Activated CD4-positive, alpha-beta memory T cell treated with anti-CD3 and anti-CD28 coated beads for 36 hours (primary cell): Measurements from ENCODE around the gene PTPRU. TPM values are rescaled to one million over a fixed set of nuclear protein-coding genes. Genes with fewer than 3 reads are reported as not detected.

Experiments used
- CTCF ChIA-PET: fragments of 350-600 bp; sonication (Branson Sonifier 250); formaldehyde crosslinking; loops from one replicate; lab custom pipeline; 2021; ENCODE audit warnings: antibody characterized with exemption, inconsistent platforms; lab: Charles Lee
- POLR2A ChIA-PET: fragments of 350-600 bp; sonication (Branson Sonifier 250); formaldehyde crosslinking; loops from one replicate; lab custom pipeline; 2021; ENCODE audit warnings: antibody characterized with exemption; lab: Charles Lee
- DNase-seq: peaks from one replicate; pipeline ENCODE4 v3.0.0-alpha.2; 2020
- H3K27ac Mint-ChIP-seq: one replicate; pipeline ENCODE4 v1.8.0; 2021; ENCODE audit warnings: mixed read lengths
- H3K27me3 Mint-ChIP-seq: one replicate; pipeline ENCODE4 v1.8.0; 2021; ENCODE audit warnings: mixed read lengths
- H3K36me3 Mint-ChIP-seq: one replicate; pipeline ENCODE4 v1.8.0; 2021; ENCODE audit warnings: mixed read lengths
- H3K4me1 Mint-ChIP-seq: one replicate; pipeline ENCODE4 v1.8.0; 2021; ENCODE audit warnings: low read depth, mixed read lengths
- H3K4me3 Mint-ChIP-seq: one replicate; pipeline ENCODE4 v1.8.0; 2021; ENCODE audit warnings: mild to moderate bottlenecking, mixed read lengths
- H3K9me3 Mint-ChIP-seq: one replicate; pipeline ENCODE4 v1.8.0; 2021; ENCODE audit warnings: mixed read lengths
- intact Hi-C: fragments of 100-400 bp; cut with micrococcal nuclease; formaldehyde crosslinking; loops from one replicate; pipeline ENCODE4 v1.15.1; 2023
- total RNA-seq, 2 experiments: library from RNA; stranded (reverse); gene quantifications; one replicate each; pipeline ENCODE4 v1.2.3, GENCODE V29; 2021

PTPRU gene
- total RNA-seq, 2 experiments from 2014 or later, result 0.17 to 0.85 TPM

DNA sequence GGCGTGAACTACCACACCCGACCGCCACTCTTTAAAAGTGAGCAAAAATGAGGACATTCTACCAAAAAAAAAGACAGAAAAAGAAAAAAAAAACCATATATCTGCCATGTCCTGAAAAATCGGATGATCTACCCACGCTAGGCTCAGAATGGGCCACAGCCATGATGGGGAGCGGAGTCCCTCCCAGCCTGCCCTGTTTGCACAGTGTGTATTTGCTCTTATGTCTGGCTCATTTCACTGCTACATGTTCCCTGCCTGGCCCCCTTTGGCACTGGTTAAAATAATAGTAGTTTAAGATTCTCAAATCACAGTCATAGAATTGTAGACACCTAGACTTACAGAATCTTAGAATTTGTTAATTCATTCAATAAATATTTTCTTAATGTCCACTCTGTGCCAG, 121.9 kb downstream of the PTPRU start:
- H3K4me3 Mint-ChIP-seq, result no peak overlapping the region
- H3K27ac Mint-ChIP-seq, result no peak overlapping the region
- H3K4me1 Mint-ChIP-seq, result no peaks in the 10 kb centered on the region
- H3K9me3 Mint-ChIP-seq, result no peaks in the 10 kb centered on the region
- no peak for DNase-seq
- no peaks in the 10 kb centered on the region for H3K36me3 Mint-ChIP-seq
- H3K27me3 Mint-ChIP-seq, result peaks cover 28% of the 10 kb centered on the region
- POLR2A ChIA-PET, result no interaction called here
- intact Hi-C loops, result no loop called here
- CTCF ChIA-PET, result no interaction called here

GRCh38 chr1:29360768-29361167, 124.4 kb downstream of the PTPRU start:
- CTCF ChIA-PET, result no interaction called here
- H3K9me3 Mint-ChIP-seq, result no peaks in the 10 kb centered on the region
- no peaks in the 10 kb centered on the region for H3K36me3 Mint-ChIP-seq
- H3K4me3 Mint-ChIP-seq, result no peak overlapping the region
- no peaks in the 10 kb centered on the region for H3K4me1 Mint-ChIP-seq
- DNase-seq, result no peak
- POLR2A ChIA-PET, result no interaction called here
- no peak overlapping the region for H3K27ac Mint-ChIP-seq
- intact Hi-C loops, result no loop called here
- peaks cover 28% of the 10 kb centered on the region for H3K27me3 Mint-ChIP-seq

DNA sequence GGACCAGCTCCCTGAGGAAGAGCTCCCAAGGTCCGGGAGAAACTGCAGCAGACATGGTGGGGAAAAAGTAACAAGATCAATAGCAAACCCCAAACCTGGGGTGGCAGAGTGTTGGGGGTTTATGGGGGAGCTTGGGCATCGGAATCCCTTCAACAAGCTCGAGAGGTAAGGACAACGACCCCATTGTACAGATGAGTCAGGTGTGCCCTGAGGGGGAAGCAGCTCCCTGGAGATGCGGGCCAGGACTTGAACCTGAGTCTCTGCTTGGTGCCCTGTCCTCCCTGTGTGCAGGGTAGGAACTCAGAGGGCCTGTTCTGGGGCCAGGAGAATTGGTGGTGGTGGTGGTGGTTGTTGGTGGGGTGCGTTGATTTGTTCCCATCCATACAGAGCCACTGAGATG, 125.4 kb downstream of the PTPRU start:
- intact Hi-C loops, result no loop called here
- no peaks in the 10 kb centered on the region for H3K36me3 Mint-ChIP-seq
- no peak overlapping the region for H3K4me3 Mint-ChIP-seq
- H3K4me1 Mint-ChIP-seq, result no peaks in the 10 kb centered on the region
- ChIA-PET POLR2A (no interaction called here), CTCF (no interaction called here)
- H3K9me3 Mint-ChIP-seq, result no peaks in the 10 kb centered on the region
- no peak for DNase-seq
- peaks cover 26% of the 10 kb centered on the region for H3K27me3 Mint-ChIP-seq
- H3K27ac Mint-ChIP-seq, result no peak overlapping the region

DNA sequence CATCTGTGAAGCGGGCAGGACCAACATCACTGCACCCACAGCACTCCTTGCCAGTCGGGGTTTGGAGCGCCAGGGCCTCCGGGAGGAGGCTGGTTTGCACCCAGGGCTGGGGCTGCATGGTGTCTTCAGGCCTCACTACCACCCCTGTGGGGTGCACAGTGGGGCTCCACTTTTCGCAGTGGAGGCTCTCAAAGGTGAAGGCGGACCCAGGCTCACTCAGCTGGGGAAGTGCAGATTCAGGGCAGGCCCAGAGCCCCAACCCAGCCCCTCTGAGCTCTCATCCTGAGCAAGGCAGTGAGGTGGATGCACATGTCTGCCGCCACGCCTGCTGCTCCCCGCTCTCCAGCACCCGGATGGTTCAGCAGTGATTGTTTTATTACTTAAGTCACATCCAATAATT, 125.8 kb downstream of the PTPRU start:
- intact Hi-C loops, result no loop called here
- DNase-seq, result no peak
- Mint-ChIP-seq H3K4me3 (no peak overlapping the region), H3K9me3 (no peaks in the 10 kb centered on the region), H3K27me3 (peaks cover 27% of the 10 kb centered on the region), H3K4me1 (no peaks in the 10 kb centered on the region), H3K27ac (no peak overlapping the region), H3K36me3 (no peaks in the 10 kb centered on the region)
- ChIA-PET CTCF (no interaction called here), POLR2A (no interaction called here)

- Mint-ChIP-seq H3K36me3 (no peaks in the 10 kb centered on the region), H3K4me1 (no peaks in the 10 kb centered on the region), H3K9me3 (no peaks in the 10 kb centered on the region), H3K4me3 (no peak overlapping the region), H3K27ac (no peak overlapping the region), H3K27me3 (peaks cover 25% of the 10 kb centered on the region)
- DNase-seq, result no peak
- CTCF ChIA-PET, result no interaction called here
- intact Hi-C loops, result no loop called here
- POLR2A ChIA-PET, result no interaction called here
Observed at GRCh38 chr1:29362764-29363163, 126.4 kb downstream of the PTPRU start.

GRCh38 chr1:29363536-29363935, 127.2 kb downstream of the PTPRU start:
- H3K27ac Mint-ChIP-seq, result no peak overlapping the region

GRCh38 chr1:29364101-29364678, 127.9 kb downstream of the PTPRU start:
- no peaks in the 10 kb centered on the region for H3K4me1 Mint-ChIP-seq
- DNase-seq, result no peak
- peaks cover 27% of the 10 kb centered on the region for H3K27me3 Mint-ChIP-seq
- H3K36me3 Mint-ChIP-seq, result no peaks in the 10 kb centered on the region
- POLR2A ChIA-PET, result no interaction called here
- no peak overlapping the region for H3K27ac Mint-ChIP-seq
- intact Hi-C loops, result no loop called here
- CTCF ChIA-PET, result no interaction called here
- H3K4me3 Mint-ChIP-seq, result no peak overlapping the region
- no peaks in the 10 kb centered on the region for H3K9me3 Mint-ChIP-seq

More at GRCh38 chr1:29363536-29363935, 127.2 kb downstream of the PTPRU start:
- H3K27me3 Mint-ChIP-seq, result peaks cover 26% of the 10 kb centered on the region
- no peak for DNase-seq
- no peak overlapping the region for H3K4me3 Mint-ChIP-seq
- ChIA-PET POLR2A (no interaction called here), CTCF (no interaction called here)
- no peaks in the 10 kb centered on the region for H3K9me3 Mint-ChIP-seq
- intact Hi-C loops, result no loop called here
- no peaks in the 10 kb centered on the region for H3K36me3 Mint-ChIP-seq
- H3K4me1 Mint-ChIP-seq, result no peaks in the 10 kb centered on the region

- no peak for DNase-seq
- CTCF ChIA-PET, result no interaction called here
- Mint-ChIP-seq H3K27ac (no peak overlapping the region), H3K36me3 (no peaks in the 10 kb centered on the region), H3K27me3 (peaks cover 22% of the 10 kb centered on the region), H3K4me1 (no peaks in the 10 kb centered on the region), H3K4me3 (no peak overlapping the region), H3K9me3 (no peaks in the 10 kb centered on the region)
- intact Hi-C loops, result no loop called here
- POLR2A ChIA-PET, result no interaction called here
Observed at GRCh38 chr1:29365906-29366670, 129.8 kb downstream of the PTPRU start.

DNA sequence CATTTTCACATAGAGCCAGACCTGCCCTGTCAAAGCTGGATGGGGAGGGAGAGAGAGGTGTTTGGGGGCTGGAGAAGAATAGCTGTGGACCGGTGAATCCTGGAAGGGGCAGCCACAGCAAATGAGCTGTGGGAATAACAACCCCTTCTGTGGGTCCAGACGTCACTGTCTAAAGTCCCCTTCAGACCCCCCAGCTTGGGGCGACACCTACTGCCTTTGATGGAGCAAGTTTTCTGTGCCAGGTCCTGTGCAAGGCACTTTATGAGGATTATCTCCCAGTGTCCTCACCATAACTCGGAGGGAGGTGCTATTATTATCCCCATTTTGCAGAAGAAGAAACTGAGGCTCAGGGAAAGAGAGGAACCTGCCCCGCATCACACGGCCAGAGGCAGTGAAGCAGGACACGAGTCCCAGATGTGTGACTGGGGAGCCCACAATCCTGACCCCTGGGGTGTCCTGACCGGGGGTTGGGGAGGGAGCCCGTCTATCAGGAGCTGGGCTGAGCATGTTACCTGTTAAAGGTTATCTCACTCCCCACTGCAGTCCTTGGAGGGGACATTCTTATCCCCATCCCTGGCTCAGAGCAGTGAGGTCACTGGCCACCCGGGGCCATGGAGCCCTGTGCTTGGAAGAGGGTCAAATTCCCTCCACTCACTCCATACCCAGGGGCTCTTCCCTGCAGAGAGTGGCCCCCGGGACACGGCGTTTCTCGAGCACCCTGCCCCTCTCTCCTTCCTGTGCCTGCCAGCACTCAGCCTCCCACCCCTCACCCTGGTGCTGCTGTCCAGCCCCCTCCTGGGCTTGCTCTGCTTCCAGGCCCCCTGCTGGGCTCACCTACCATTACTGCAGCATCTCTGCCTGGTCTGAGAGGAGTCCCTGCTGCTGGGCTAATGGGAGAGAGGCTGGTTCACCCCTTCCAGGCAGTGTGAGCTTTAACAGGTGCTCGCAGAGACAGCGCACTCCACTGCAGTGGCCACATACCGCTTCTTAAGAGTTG, 132.9 kb downstream of the PTPRU start:
- Mint-ChIP-seq H3K4me3 (no peak overlapping the region), H3K27ac (no peak overlapping the region), H3K4me1 (no peaks in the 10 kb centered on the region), H3K36me3 (no peaks in the 10 kb centered on the region), H3K9me3 (no peaks in the 10 kb centered on the region), H3K27me3 (peaks cover 14% of the 10 kb centered on the region)
- intact Hi-C loops, result no loop called here
- no peak for DNase-seq
- ChIA-PET POLR2A (no interaction called here), CTCF (no interaction called here)

GRCh38 chr1:29370067-29370466, 133.7 kb downstream of the PTPRU start:
- Mint-ChIP-seq H3K9me3 (no peaks in the 10 kb centered on the region), H3K27ac (no peak overlapping the region), H3K36me3 (no peaks in the 10 kb centered on the region), H3K27me3 (peaks cover 18% of the 10 kb centered on the region), H3K4me3 (no peak overlapping the region), H3K4me1 (no peaks in the 10 kb centered on the region)
- intact Hi-C loops, result no loop called here
- CTCF ChIA-PET, result no interaction called here
- no peak for DNase-seq
- POLR2A ChIA-PET, result no interaction called here

DNA sequence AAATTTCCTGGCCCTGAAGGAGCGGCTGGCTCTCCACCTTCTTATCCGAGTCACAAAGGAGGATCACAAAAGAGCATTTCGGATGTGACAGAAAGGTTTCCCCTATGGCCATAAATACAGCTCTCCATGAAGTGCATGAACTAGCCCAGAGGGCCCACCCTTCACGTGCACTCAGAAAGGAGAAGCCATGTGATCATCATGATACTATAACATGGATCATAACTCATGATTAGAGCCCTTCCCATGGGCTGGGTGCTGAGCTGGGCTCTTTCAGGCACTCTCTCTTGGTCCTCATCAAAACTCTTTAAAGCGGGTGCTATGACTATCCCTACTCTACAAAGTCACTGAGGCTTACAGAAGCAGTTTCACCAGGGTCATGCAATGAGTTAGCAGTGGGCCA, 135.0 kb downstream of the PTPRU start:
- CTCF ChIA-PET, result no interaction called here
- no peaks in the 10 kb centered on the region for H3K36me3 Mint-ChIP-seq
- H3K9me3 Mint-ChIP-seq, result peaks cover 4% of the 10 kb centered on the region
- peaks cover 24% of the 10 kb centered on the region for H3K27me3 Mint-ChIP-seq
- no peak overlapping the region for H3K27ac Mint-ChIP-seq
- POLR2A ChIA-PET, result no interaction called here
- no peak for DNase-seq
- intact Hi-C loops, result no loop called here
- no peaks in the 10 kb centered on the region for H3K4me1 Mint-ChIP-seq
- no peak overlapping the region for H3K4me3 Mint-ChIP-seq

DNA sequence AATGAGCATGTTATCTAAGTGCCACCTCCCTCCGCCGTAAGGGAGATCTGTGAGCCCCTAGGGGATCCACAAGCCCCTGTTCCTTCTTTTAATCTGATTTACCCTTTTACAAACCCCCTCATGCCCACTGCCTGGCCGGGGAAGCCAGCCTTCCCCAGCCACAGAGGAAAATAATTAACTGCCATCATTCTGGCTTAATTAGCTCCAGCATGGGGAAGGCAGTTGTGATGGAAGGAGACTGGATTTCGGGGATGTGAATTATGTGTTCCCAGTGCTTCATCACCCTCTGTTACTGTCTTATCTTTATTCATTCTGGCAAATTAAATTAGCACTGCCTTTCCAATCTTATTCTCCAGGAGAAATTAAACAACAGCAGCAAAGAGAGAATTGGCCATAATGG, 135.8 kb downstream of the PTPRU start:
- DNase-seq, result no peak
- Mint-ChIP-seq H3K36me3 (no peaks in the 10 kb centered on the region), H3K27ac (no peak overlapping the region), H3K27me3 (peaks cover 27% of the 10 kb centered on the region), H3K4me3 (no peak overlapping the region), H3K9me3 (peaks cover 4% of the 10 kb centered on the region), H3K4me1 (no peaks in the 10 kb centered on the region)
- intact Hi-C loops, result no loop called here
- ChIA-PET CTCF (interaction anchor here (0.5 kb wide), 1 partner anchor 445 kb away, joined by 3 read pairs; no protein-coding TSS in a partner anchor), POLR2A (no interaction called here)
